ENCODE data around the gene MS4A2. TPM values are rescaled to one million over a fixed set of nuclear protein-coding genes. Genes with fewer than 3 reads are reported as not detected.
"Not testable (repeated sequence)": the region's sequence is repeated elsewhere in the genome, so short reads cannot be mapped to it uniquely, and the experiment has no call there.

The MS4A2 gene
- total RNA-seq, 2 experiments from 2014 or later, result not detected

- CTCF ChIA-PET, result no interaction called here
Observed at GRCh38 chr11:60098508-60098907, 10.0 kb downstream of the MS4A2 start.

GRCh38 chr11:60100516-60100915 is 12.1 kb downstream of the MS4A2 start:
- ChIA-PET CTCF (no interaction called here), POLR2A (no interaction called here)

More at GRCh38 chr11:60098508-60098907, 10.0 kb downstream of the MS4A2 start:
- POLR2A ChIA-PET, result interaction anchor here (0.7 kb wide), 1 partner anchor 285 kb away, joined by 9 read pairs; no protein-coding TSS in a partner anchor

GRCh38 chr11:60101368-60101767 is 12.9 kb downstream of the MS4A2 start:
- CTCF ChIA-PET, POLR2A ChIA-PET: not testable (repeated sequence)

- CTCF ChIA-PET, POLR2A ChIA-PET: not testable (repeated sequence)
Observed at GRCh38 chr11:60104471-60105115, 16.1 kb downstream of the MS4A2 start.

GRCh38 chr11:60108631-60109030 is 20.2 kb downstream of the MS4A2 start:
- CTCF ChIA-PET, POLR2A ChIA-PET: not testable (repeated sequence)

GRCh38 chr11:60111793-60112192 is 23.3 kb downstream of the MS4A2 start:
- POLR2A ChIA-PET, result no interaction called here
- CTCF ChIA-PET, result no interaction called here

GRCh38 chr11:60116996-60117790 is 28.7 kb downstream of the MS4A2 start:
- CTCF ChIA-PET, result no interaction called here
- POLR2A ChIA-PET, result no interaction called here

GRCh38 chr11:60118338-60118737 is 29.9 kb downstream of the MS4A2 start:
- ChIA-PET CTCF (no interaction called here), POLR2A (no interaction called here)

GRCh38 chr11:60119710-60120109 is 31.2 kb downstream of the MS4A2 start:
- ChIA-PET CTCF (no interaction called here), POLR2A (no interaction called here)

GRCh38 chr11:60121264-60121663 is 32.8 kb downstream of the MS4A2 start:
- POLR2A ChIA-PET, result no interaction called here
- CTCF ChIA-PET, result no interaction called here

GRCh38 chr11:60122414-60123036 is 34.1 kb downstream of the MS4A2 start:
- ChIA-PET CTCF (no interaction called here), POLR2A (no interaction called here)

- CTCF ChIA-PET, result no interaction called here
Observed at GRCh38 chr11:60124802-60125432, 36.5 kb downstream of the MS4A2 start.

GRCh38 chr11:60125956-60126585 is 37.6 kb downstream of the MS4A2 start:
- POLR2A ChIA-PET, result no interaction called here
- CTCF ChIA-PET, result no interaction called here

More at GRCh38 chr11:60124802-60125432, 36.5 kb downstream of the MS4A2 start:
- POLR2A ChIA-PET, result no interaction called here

GRCh38 chr11:60127311-60127811 is 38.9 kb downstream of the MS4A2 start:
- CTCF ChIA-PET, result no interaction called here
- POLR2A ChIA-PET, result no interaction called here

- CTCF ChIA-PET, result no interaction called here
- POLR2A ChIA-PET, result no interaction called here
Observed at GRCh38 chr11:60128376-60128775, 39.9 kb downstream of the MS4A2 start.

GRCh38 chr11:60128866-60129265 is 40.4 kb downstream of the MS4A2 start:
- CTCF ChIA-PET, POLR2A ChIA-PET: not testable (repeated sequence)

GRCh38 chr11:60129853-60130252 is 41.4 kb downstream of the MS4A2 start:
- CTCF ChIA-PET, result interaction anchor here (0.7 kb wide), 1 partner anchor 299 kb away, joined by 3 read pairs; no protein-coding TSS in a partner anchor

GRCh38 chr11:60130496-60130895 is 42.0 kb downstream of the MS4A2 start:
- ChIA-PET CTCF (no interaction called here), POLR2A (no interaction called here)

More at GRCh38 chr11:60129853-60130252, 41.4 kb downstream of the MS4A2 start:
- POLR2A ChIA-PET, result no interaction called here

- CTCF ChIA-PET, result no interaction called here
Observed at GRCh38 chr11:60131912-60132311, 43.4 kb downstream of the MS4A2 start.

GRCh38 chr11:60133917-60134316 is 45.5 kb downstream of the MS4A2 start:
- POLR2A ChIA-PET, result no interaction called here
- CTCF ChIA-PET, result no interaction called here

More at GRCh38 chr11:60131912-60132311, 43.4 kb downstream of the MS4A2 start:
- POLR2A ChIA-PET, result no interaction called here
